GM12878 (cell line): ENCODE data around the gene NDRG2.

Experiments
- CTCF ChIP-seq, 3 experiments: IDR thresholded peaks in 2 of 3; conservative IDR thresholded peaks in 1 of 3; 2 replicates each; pipeline ENCODE4 v1.5.1; 2011; ENCODE audit warnings: low read depth in 3 of 3, low read length in 3 of 3, mild to moderate bottlenecking in 3 of 3, control low read depth in 2 of 3, moderate library complexity in 2 of 3, inconsistent platforms in 1 of 3, mixed read lengths in 1 of 3; ENCODE audit not compliant: control insufficient read depth in 2 of 3, insufficient read depth in 1 of 3; ENCODE audit errors: extremely low read depth in 1 of 3
- EED ChIP-seq: sonication (generic); IDR thresholded peaks from 2 replicates; pipeline ENCODE4 v1.6.1; 2016; ENCODE audit warnings: antibody characterized with exemption, low read depth
- JUNB ChIP-seq: IDR thresholded peaks from 2 replicates; pipeline ENCODE4 v1.6.1; 2016; ENCODE audit warnings: antibody characterized with exemption, mild to moderate bottlenecking
- MYC ChIP-seq: IDR thresholded peaks from 2 replicates; pipeline ENCODE4 v1.6.1; 2011; ENCODE audit warnings: mild to moderate bottlenecking, low read length, moderate library complexity, inconsistent platforms; ENCODE audit not compliant: insufficient read depth, insufficient replicate concordance, insufficient read length, severe bottlenecking
- NFIC ChIP-seq: IDR thresholded peaks from 2 replicates; pipeline ENCODE4 v1.6.1; 2012; ENCODE audit warnings: low read depth, mild to moderate bottlenecking, inconsistent platforms, low read length, moderate library complexity
- PAX8 ChIP-seq: fragments of 450-650 bp; IDR thresholded peaks from 2 replicates; pipeline ENCODE4 v1.6.1; 2017; ENCODE audit warnings: mild to moderate bottlenecking, moderate library complexity
- RB1 ChIP-seq: fragments of 450-650 bp; formaldehyde crosslinking; IDR thresholded peaks from 2 replicates; pipeline ENCODE4 v1.6.1; 2017; ENCODE audit warnings: mild to moderate bottlenecking, borderline replicate concordance
- SP1 ChIP-seq: IDR thresholded peaks from one replicate; pipeline ENCODE4 v1.6.1; 2011; ENCODE audit warnings: low read depth, low read length
- ZNF207 ChIP-seq: fragments of 450-650 bp; IDR thresholded peaks from 2 replicates; pipeline ENCODE4 v1.6.1; 2014; ENCODE audit warnings: antibody characterized with exemption, mild to moderate bottlenecking, borderline replicate concordance

DNA sequence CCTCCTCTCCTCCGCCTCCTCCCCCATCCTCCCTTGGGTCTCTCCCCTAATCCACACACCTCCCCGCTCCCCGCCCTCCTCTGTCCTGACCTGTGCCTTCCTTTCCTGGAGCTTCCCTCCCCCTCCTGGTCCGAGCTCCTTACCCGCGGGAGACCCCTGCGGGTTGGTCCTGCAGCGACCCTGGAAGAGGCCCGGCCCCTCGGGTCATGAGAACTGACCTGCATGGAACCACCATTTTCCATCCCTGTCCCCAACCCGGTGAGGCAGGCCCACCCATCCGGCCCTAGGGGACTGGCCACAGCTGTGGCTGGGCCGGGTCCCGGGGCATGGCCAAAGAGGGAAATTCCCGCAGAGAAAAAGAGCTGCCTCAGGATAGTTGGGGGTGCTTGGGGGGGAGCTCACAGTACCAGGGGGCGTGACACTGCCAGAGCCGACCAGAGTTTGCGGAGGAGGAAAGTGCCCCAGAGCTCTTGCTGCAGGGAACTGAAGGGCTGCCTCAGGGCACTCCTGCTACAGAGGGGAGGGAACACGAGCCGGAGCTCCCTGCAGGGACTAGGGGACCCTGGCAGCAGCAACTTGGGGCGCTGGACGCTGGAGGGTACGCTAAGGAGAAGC lies 45.9 kb upstream of the NDRG2 start:
- TF ChIP-seq JUNB (no peak), EED (no peak; the same call in 1 of the 2 replicates), CTCF (IDR thresholded peaks at IDR 0.05 in 2 of 3, conservative IDR thresholded peaks at IDR 0.05 in 1 of 3; ENCODE audit: control insufficient read depth in 2 of 3, extremely low read depth in 1 of 3, insufficient read depth in 1 of 3, low read depth in 3 of 3, low read length in 3 of 3) (no peak), ZNF207 (no peak), MYC (no peak), RB1 (no peak), NFIC (no peak), PAX8 (no peak), SP1 (no peak)
